Smooth muscle cell (in vitro differentiated cells): Measurements from ENCODE around the gene UAP1. TPM values are rescaled to one million over a fixed set of nuclear protein-coding genes. Genes with fewer than 3 reads are reported as not detected.
A peak's percentile ranks its signal among the peaks of the same experiment; 100 is the strongest.

Experiments
- DNase-seq: peaks from one replicate; lab custom pipeline; 2025; ENCODE audit not compliant: unreplicated experiment; lab: John Stamatoyannopoulos, UW
- H2AFZ ChIP-seq: fragments of 200-600 bp; sonication (generic); 2 replicates; pipeline ENCODE4 v1.6.0; 2016; ENCODE audit warnings: antibody characterized with exemption, low read depth, mild to moderate bottlenecking
- H3F3A ChIP-seq: fragments of 200-600 bp; sonication (generic); 2 replicates; pipeline ENCODE4 v1.6.0; 2017; ENCODE audit warnings: antibody characterized with exemption, low read depth
- H3K27ac ChIP-seq: fragments of 200-600 bp; sonication (generic); 2 replicates; pipeline ENCODE4 v1.5.1; 2016; ENCODE audit warnings: low read depth, mild to moderate bottlenecking
- H3K27me3 ChIP-seq: fragments of 200-600 bp; sonication (generic); 2 replicates; pipeline ENCODE4 v1.6.1; 2016; ENCODE audit warnings: low read depth, mild to moderate bottlenecking
- H3K36me3 ChIP-seq: fragments of 200-600 bp; sonication (generic); 2 replicates; pipeline ENCODE4 v1.5.1; 2016; ENCODE audit warnings: low read depth
- H3K4me1 ChIP-seq: fragments of 200-600 bp; sonication (generic); 2 replicates; pipeline ENCODE4 v1.5.1; 2016; ENCODE audit warnings: low read depth
- H3K4me2 ChIP-seq: fragments of 200-600 bp; sonication (generic); 2 replicates; pipeline ENCODE4 v1.6.0; 2016; ENCODE audit warnings: mild to moderate bottlenecking
- H3K4me3 ChIP-seq: fragments of 200-600 bp; sonication (generic); 2 replicates; pipeline ENCODE4 v1.5.1; 2016; ENCODE audit warnings: mild to moderate bottlenecking
- H3K79me2 ChIP-seq: fragments of 200-600 bp; sonication (generic); 2 replicates; pipeline ENCODE4 v1.6.0; 2016; ENCODE audit warnings: low read depth, mild to moderate bottlenecking
- H3K9ac ChIP-seq: fragments of 200-600 bp; sonication (generic); 2 replicates; pipeline ENCODE4 v1.6.0; 2016; ENCODE audit warnings: low read depth
- H3K9me3 ChIP-seq: fragments of 200-600 bp; sonication (generic); replicated peaks from 2 replicates; pipeline ENCODE4 v1.5.1; 2016; ENCODE audit warnings: low read depth
- H4K20me1 ChIP-seq: fragments of 200-600 bp; sonication (generic); 2 replicates; pipeline ENCODE4 v1.6.0; 2016; ENCODE audit warnings: low read depth
- CTCF ChIP-seq: fragments of 200-600 bp; sonication (generic); IDR thresholded peaks from 2 replicates; pipeline ENCODE4 v1.5.1; 2017; ENCODE audit warnings: borderline replicate concordance, mild to moderate bottlenecking, antibody characterized with exemption; ENCODE audit not compliant: insufficient read depth, poor library complexity, severe bottlenecking
- WGBS: methylation state at CpG from one replicate; pipeline ENCODE4 v1.1.7; 2016; ENCODE audit warnings: low lambda C conversion rate; 5-methylcytosine and 5-hydroxymethylcytosine counted together
- polyA plus RNA-seq: library from polyadenylated mRNA; unstranded; fragments of >200 nt; fragmentation: Nextera tagmentation; extraction: Ambion mirVana; gene quantifications from 2 replicates; pipeline ENCODE4 v1.2.1, GENCODE V29; 2016
- total RNA-seq: library from RNA; depleted of rRNA; stranded (reverse); fragments of >200 nt; gene quantifications from 2 replicates; pipeline ENCODE4 v1.2.3, GENCODE V29; 2014

Gene UAP1
- total and polyA plus RNA-seq, 2 experiments from 2014 or later = 64.2 to 83.8 TPM

GRCh38 chr1:162554258-162554657 is 7.3 kb upstream of the UAP1 start:
- Histone ChIP-seq H3K79me2 (no peaks in the 10 kb centered on the region), H3K4me2 (no peak overlapping the region), H3K27ac (no peak overlapping the region), H3K4me1 (no peaks in the 10 kb centered on the region), H3K9ac (no peak overlapping the region), H3K36me3 (no peaks in the 10 kb centered on the region), H3K27me3 (no peaks in the 10 kb centered on the region), H4K20me1 (no peaks in the 10 kb centered on the region), H3K4me3 (no peak overlapping the region), H3K9me3 (no peaks in the 10 kb centered on the region), H2AFZ (no peak overlapping the region), H3F3A (no peaks in the 10 kb centered on the region)
- DNase-seq = no peak
- TF ChIP-seq CTCF = no peak
- 91% methylated on average over 1 of the region's 1 CpG for WGBS

GRCh38 chr1:162557536-162557935 is 4.0 kb upstream of the UAP1 start:
- H3K9ac ChIP-seq = no peak overlapping the region
- no peak overlapping the region for H2AFZ ChIP-seq
- H3K27me3 ChIP-seq = no peaks in the 10 kb centered on the region
- no peak for TF ChIP-seq CTCF
- H3K79me2 ChIP-seq = peaks cover 10% of the 10 kb centered on the region
- no peak for DNase-seq
- H3F3A ChIP-seq = no peaks in the 10 kb centered on the region
- H3K4me2 ChIP-seq = no peak overlapping the region
- 87% methylated on average over 3 of the region's 3 CpGs for WGBS
- H3K36me3 ChIP-seq = no peaks in the 10 kb centered on the region
- no peaks in the 10 kb centered on the region for H3K9me3 ChIP-seq
- peaks cover 5% of the 10 kb centered on the region for H4K20me1 ChIP-seq
- no peak overlapping the region for H3K27ac ChIP-seq
- peaks cover 2% of the 10 kb centered on the region for H3K4me1 ChIP-seq
- no peak overlapping the region for H3K4me3 ChIP-seq

- H3K4me2 ChIP-seq = peak overlapping the region; percentile 80
- peak overlapping the region; percentile 92 for H3K4me3 ChIP-seq
- H3K27ac ChIP-seq = peak overlapping the region; percentile 90
- peak overlapping the region; percentile 76 for H3K9ac ChIP-seq
- no peaks in the 10 kb centered on the region for H3K27me3 ChIP-seq
- WGBS = 60% methylated on average over 9 of the region's 9 CpGs
- peaks cover 39% of the 10 kb centered on the region for H3K79me2 ChIP-seq
- no peaks in the 10 kb centered on the region for H3F3A ChIP-seq
- no peaks in the 10 kb centered on the region for H3K9me3 ChIP-seq
- TF ChIP-seq CTCF = no peak
- H3K4me1 ChIP-seq = peaks cover 14% of the 10 kb centered on the region
- H2AFZ ChIP-seq = no peak overlapping the region
- H4K20me1 ChIP-seq = peaks cover 35% of the 10 kb centered on the region
- H3K36me3 ChIP-seq = no peaks in the 10 kb centered on the region
- no peak for DNase-seq
Measured at GRCh38 chr1:162560303-162561036, 1.1 kb upstream of the UAP1 start.
